NCI-H526 (cell line): ENCODE data around the gene ZNF674.
A peak's percentile ranks its signal among the peaks of the same experiment; 100 is the strongest.
"Not testable (repeated sequence)": the region's sequence is repeated elsewhere in the genome, so short reads cannot be mapped to it uniquely, and the experiment has no call there.

Experiments
- DNase-seq, 2 experiments: peaks; one replicate each; lab custom pipeline; 2025; lab: John Stamatoyannopoulos, UW

The ZNF674 gene

DNA sequence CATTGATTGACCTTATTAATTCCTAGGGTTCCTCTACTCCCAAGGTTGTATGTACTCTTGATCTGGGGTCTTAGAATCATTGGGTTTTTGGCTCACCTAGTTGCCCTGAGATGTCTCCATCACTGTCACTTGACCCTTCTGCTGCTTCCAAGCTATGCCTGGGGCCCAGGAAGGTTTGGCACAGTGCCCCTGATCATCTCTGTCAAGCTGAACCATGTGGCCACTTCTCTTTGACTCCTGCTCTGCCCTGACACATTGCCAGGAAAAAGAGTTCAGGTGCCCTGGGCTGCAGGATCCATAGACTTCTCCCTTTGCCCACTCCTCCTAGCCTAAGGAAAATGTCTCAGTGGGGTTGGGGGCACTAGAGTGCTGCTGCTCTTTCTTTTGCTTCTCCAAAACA is 24.4 kb upstream of the ZNF674 start:
- no peak for DNase-seq

DNA sequence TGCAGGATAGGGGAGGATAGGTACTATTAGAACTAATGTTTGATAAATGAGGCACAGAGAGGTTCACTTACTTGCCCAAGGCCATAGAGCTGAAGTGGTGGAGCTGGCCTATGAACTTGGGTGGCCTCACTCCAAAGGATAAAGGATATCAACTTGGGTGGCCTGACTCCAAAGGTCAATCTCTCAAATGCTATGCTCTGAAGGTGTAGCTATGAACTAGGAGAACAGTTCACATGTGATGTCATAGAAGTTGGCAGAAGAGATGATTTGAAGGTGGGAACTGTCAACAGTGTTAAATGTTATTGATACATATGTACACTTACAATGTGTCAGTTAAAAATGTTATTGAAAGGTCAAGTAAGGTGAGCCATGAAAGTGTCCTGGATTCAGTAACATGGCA is 22.2 kb upstream of the ZNF674 start:
- DNase-seq, result no peak

DNA sequence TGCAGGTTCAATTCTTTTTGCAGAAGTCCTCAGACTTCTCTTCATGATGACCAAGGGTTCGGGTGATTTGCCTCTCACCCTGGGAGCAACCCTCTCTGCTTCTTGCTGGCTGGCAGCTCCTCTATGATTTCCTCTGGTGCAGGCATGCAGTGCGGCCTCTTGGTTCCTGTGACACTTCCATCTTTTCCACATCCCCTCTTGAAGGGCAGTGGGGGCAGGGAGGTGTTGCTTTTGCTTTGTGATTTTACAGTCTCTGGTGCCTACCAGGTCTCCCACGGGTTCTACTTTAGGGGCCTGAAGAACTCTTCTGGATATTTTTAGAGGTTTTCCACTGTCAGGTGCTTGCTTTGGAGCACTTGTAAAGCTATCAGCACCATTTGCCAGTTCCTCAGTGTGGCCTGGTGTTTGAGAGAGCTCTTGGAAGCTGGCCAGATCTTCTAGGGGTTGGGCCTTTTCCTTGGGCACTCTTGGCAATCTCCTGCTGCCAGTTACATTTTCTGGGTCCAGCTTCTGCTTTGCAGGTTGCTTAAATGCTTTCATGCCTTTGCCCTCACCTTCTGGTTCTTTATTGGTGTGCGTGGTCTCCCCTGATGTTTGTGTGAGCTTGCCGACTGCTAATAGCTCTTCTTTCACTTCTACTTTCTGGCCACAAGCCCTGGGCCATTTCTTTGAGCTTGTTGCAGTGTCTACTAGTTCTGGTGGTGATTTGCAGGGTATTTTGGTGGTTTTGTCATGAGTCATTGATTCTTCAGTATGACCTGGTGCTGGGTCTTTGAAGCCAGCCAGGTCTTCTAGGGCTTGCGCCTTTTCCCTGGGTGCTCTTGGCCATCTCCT is 16.8 kb upstream of the ZNF674 start:
- DNase-seq, result no peak

DNA sequence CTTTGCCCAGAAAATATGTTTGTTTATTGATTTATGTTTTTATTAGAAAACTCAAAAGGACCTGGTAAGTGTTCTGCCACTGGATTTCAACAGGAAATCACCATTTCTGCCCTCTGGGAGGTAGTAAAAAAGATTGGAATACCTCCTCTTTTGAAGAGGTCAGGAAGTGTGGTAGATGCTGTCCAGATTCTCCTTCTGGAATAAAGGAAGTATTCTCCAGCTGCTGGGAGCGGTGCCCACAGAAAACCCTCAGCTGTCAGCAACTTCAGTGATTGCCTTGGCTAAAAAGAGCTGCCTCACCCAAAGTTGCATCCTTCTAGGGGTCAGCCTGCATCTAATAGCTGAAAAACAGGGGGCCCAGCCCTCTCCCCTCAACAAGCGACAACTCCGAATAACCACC is 13.8 kb upstream of the ZNF674 start:
- DNase-seq, result no peak

DNA sequence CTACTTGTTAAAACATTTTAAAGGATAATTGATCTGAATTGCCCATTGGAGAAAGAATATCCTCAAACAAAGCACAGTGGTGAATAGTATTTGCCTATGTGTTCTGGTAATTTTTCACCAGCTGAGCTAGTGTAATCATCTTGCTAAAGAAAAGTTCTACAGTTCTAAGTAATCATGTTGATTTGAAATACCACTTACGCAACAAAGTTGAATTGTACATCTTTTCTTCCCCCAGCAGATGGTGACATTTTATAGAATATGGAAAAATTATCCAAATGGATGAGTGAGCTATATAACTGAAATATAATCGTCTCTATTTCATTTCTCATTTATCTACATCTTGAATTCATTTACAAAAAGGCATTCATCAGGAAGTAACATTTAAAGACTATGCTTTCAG is 9.7 kb upstream of the ZNF674 start:
- peak in 1 of 2 experiments; percentile 15 for DNase-seq

DNA sequence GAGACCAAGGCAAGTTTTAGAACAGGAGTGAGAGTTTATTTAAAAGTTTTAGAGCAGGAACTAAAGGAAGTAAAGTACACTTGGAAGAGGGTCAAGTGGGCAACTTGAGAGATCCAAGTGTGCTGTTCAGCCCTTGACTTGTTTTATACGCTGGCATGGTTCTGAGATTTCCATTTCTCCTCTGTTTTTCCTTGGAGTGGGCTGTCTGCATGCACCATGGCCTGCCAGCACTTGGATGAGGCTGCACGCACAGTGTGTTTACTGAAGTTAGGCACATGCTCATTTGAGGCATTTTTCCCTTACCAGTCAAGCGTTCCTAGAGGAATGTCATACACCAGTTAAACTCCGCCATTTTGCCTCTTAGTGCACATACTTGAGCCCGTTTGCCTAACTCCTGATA is 8.7 kb upstream of the ZNF674 start:
- DNase-seq, result no peak

DNA sequence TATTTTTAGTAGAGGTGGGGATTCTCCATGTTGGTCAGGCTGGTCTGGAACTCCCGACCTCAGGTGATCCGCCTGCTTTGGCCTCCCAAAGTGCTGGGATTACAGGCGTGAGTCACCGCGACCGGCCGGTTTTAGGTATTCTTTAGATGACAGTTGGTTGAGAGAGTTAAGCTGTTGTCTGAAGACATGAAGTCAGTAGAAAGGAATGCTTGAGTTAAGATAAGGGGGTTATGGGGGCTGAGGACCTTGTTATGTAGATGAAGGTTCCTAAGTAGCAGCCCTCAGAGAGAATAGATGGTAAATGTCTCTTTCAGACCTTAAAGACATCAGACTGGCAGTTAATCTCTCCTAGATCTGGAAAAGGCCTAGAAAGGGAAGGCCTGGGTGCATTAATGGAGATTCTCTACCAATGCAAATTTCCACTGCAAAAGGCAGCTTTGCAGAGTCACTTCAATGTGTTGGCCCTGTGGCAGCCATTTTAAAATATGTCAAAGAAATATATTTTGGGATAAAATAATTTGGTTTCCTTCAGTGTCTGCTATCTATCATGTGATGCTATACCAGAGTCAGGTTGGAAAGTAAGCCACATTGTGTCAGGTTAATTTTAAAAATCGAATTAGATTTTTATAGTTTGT is 6.4 kb upstream of the ZNF674 start:
- DNase-seq, result no peak

DNA sequence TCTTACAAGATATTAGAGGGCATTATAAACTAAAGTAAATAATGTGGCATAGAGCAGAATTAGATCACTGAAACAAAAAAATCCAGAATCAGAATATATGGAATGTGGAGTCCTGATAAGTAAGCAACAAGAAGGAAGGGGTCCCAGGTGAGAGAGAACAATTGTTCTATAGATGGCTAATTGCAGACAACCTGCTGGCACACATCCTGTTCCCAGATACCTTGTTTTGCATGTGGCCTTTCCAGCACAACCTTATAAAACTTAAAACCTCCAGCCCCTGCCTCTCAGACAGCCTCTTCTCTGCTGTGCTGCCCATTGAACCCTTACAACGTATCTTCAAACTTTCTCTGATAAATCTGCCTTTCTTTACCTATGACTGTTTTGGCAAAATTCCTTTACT is 4.7 kb upstream of the ZNF674 start:
- peak in 1 of 2 experiments; percentile 16 for DNase-seq

DNA sequence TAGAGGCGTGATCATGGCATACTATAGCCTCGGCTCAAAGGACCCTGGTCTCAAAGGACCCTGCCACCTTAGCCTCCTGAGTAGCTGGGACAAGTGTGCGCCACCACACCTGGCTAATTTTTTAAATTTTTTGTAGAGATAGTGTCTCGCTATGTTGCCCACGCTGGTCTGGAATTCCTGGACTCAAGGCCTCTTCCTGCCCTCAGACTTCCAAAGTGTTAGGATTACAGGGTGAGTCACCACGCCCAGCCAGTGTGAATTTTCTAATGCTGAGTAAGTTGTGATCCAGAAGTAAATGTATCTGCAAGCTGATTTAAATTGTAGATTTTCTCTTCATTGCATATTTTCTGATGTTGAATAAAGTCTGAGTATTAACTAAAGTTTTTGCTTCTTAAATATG is 2.6 kb upstream of the ZNF674 start:
- no peak for DNase-seq

DNA sequence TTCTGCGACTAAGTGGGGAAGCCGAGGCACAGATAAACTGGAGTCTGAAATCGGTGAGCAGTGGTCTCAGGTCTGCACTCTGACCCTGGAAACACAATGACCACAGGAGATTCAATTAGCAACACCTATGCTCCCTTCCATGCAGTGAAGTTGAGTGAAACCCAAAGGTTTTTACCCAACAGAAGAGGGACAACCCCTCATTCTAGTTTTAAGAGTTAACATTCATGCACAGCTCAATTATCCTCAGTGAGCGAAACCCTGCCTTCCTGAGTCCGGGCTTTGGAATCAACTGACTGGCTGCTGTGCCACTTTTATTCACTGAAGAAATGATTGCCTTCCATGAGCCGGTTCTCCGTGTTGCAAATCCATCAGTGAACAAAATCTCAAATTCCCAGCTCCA is 694 bp downstream of the ZNF674 start:
- not testable (repeated sequence) for DNase-seq

DNA sequence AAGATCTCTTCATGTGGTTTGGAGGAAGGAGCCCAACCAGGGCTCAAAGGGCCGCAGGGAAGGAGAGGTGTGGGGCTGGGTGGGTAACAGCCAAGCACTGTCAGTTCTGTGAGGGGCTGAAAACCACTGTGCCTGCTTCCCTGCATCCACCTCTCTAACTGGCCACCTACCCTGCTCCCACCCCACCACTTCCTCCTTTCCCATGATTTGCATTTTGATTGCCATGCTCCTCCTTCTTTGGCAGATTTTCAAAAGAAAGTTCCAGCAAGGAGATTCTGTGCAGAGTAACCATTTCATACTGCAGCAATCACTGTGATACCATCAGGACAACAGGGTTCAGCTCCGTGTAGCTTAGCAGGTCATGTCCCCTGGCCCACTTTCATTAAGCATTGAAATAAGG is 1.8 kb downstream of the ZNF674 start:
- DNase-seq, result peak in 1 of 2 experiments; percentile 2

DNA sequence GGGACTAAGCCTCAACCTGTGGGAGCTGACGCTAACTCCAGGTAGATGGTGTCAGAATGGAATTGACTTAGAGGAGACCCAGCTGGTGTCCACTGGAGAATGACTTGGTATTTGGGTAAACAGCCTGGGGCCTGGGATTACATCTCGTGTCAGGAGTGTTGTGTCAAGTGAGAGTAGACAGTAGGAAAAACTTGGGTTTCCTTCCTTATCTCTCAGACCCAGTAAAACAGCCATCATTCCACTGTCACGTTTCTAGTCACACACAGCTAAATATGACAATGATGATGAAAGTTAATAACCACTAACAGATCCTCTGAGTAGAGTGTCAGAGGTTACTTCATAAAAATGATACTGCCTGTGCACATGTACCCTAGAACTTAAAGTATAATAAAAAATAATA is 13.8 kb downstream of the ZNF674 start:
- no peak for DNase-seq

DNA sequence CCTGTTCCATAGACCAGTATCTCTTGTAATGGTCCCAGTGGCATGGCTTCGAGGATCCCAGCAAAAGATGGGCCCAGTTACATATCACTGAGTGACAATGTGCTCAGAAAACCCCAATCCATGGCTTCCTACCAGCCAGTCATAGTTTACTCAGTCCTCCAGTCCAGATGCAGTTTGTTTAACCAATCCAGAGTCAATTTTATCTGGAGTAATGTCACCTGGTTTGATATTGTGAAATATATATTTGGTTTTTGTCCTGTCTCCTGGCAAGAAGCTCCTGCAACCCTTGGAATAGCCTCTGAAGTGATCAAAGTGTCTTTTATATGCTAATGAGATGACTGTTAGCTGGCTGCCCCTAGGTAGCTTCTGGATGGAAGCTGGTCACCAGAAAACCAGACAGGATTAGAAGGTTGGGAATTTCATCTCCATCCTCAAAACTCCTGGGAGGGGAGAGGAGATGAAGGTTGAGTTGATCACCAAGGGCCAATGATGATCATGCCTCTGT is 14.8 kb downstream of the ZNF674 start:
- DNase-seq, result not testable (repeated sequence)

DNA sequence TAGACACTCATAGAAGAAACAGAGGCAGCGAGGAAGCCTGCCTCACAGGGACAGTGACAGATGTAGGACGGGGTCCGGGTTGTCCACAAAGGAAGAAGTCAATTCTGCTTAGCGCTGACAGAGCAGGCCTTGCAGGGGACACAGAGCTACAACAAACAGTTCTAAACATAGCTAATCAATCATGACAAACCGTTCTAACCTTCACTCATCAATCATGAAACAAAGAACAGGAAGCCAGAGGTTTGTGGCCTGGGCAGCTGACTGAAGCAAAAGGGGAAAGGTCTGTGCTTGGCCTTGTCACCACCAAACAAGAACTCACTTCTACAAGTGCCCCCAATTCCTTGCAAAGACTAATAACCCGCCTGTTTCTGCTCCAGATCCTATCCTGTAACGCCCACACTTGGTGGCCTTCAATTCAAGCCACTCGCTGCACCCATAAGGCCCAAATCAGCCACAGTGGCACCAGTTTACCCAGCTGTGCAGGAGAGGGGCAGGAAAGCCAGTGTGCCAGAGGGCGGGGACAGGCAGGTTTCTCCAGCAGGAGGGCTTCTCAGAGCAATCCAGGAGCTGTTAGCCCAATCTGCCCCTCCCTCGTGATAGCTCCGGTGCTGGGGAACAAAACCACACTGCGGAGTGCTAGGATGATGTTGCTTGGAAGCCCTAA is 15.3 kb downstream of the ZNF674 start:
- not testable (repeated sequence) for DNase-seq

DNA sequence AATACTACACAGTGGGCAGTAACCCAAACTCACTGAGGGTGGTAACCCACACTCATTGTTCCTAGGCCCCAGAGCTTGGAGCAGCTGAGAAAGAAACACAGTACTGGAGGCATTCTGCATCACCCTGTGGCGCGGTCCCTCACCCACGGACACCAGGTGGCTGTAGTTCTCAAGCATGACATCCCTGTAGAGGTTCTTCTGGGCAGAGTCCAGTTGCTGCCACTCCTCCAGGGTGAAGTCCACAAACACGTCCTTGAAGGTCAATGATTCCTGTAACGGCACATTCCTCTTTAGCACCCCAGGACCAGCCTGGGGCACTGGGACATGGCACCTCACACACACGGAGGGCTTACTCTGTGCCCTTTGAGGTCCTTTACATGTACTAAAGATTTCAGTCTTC is 16.6 kb downstream of the ZNF674 start:
- not testable (repeated sequence) for DNase-seq

DNA sequence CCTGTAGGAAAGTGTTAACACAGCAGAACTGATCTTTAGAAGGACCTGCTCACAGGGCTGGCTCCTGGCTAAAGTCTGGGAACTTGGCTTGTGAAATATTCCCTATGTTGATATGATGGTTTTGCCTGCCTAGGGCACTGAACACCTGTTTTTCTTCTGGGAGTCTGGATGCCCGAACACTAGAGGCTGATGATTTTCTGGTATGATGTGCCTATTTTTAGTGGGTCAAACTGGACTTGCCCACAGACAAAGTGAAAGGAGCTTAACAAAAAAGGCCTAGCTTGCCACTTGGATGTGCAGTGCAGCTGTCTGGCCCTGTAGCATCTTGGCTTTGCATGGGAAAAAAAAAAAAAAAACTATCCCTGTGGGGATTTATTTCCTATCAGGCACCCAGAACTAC is 39.1 kb downstream of the ZNF674 start:
- DNase-seq, result no peak

DNA sequence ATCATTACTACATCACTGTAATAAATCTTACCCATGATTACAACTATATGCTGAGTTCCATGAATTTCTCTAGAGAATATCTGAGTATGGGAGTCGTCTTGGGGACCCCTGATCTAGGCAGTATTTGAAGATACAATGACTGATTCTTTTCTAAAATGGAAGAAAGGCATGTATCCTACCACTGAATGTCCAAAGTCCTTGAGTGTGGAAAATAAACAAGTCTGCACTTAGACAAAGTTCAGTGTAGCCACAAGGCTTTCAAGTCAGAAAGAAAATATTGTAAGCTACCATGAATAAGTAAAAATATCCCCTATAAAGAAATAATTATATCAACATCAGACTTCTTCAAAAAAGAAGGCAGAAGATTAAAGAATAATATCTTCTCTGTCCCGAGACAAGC is 42.4 kb downstream of the ZNF674 start:
- no peak for DNase-seq

DNA sequence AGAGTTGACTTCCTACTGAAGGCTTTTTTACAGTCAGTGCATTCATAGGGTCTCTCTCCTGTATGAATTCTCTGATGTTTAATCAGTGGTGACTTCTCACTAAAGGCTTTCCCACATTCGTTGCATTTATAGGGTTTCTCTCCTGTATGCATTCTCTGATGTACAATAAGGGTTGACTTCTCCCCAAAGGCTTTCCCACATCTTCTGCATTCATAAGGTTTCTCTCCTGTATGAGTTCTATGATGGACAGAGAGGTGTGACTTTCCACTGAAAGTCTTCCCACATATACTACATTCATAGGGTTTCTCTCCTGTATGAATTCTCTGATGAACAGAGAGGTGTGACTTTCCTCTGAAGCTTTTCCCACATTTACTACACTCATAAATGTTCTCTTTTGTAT is 45.2 kb downstream of the ZNF674 start:
- DNase-seq, result no peak

DNA sequence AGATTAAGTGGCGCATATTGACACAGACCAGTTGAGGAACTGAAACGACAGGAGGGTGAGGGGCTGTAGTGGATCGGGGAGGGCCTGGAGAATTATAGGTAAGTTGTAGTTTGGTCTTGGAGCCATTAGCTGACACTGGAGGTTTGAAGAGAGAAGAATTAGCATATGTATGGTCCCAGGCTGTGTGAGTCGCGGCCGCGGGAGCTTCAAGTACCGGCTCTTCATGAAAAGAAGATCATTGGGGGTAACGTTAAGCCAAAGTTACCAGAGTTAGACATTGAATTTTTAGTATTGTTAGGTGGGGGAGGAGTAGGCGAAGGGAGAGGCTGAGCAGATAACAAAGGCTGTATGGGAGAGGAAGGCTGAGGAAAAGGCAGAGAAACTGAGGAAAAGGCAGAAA is 56.5 kb downstream of the ZNF674 start:
- DNase-seq, result no peak

DNA sequence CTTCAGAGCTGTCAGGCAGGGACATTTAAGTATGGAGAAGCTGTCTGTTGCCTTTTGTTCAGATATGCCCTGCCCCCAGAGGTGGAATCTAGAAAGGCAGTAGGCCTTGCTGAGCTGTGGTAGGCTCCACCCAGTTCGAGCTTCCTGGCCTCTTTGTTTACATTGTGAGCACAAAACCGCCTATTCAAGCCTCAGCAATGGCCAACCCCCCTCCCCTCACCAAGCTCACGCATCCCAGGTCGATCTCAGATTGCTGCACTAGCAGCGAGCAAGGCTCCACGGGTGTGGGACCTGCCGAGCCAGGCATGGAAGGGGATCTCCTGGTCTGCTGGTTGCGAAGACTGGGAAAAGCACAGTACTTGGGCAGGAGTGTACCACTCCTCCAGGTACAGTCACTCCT is 59.3 kb downstream of the ZNF674 start:
- DNase-seq, result peak in 1 of 2 experiments; percentile 3

DNA sequence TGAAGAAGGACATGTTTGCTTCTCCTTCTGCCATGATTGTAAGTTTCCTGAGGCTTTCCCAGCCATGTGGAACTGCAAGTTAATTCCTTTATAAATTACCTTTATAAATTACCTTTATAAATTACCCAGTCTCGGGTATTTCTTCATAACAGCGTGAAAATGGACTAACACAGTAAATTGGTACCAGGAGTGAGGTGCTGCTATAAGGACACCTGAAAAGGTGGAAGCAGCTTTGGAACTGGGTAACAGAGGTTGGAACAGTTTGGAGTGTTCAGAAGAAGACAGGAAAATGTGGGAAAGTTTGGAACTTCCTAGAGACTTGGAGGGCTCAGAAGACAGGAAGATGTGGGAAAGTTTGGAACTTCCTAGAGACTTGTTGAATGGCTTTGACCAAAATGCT is 66.6 kb downstream of the ZNF674 start:
- DNase-seq, result not testable (repeated sequence)

DNA sequence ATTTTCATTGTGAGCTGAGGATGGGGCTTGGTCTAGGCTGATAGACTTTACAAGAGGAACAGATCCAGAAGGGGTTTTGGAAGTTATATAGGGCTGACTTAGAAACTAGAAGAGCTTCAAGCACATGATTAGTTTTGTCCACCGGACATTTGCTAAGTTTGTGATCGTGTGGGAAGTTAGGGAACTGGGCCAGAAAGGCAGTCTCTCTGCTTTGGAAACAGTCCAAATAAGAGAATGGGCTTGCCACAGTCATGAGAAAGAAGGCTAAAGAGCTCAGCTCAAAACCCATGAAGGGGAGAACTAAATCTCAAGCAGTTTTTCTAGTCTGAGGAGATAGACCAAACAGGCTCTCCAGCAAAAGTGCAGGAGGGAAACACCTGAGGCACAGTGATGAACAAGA is 67.8 kb downstream of the ZNF674 start:
- no peak for DNase-seq

DNA sequence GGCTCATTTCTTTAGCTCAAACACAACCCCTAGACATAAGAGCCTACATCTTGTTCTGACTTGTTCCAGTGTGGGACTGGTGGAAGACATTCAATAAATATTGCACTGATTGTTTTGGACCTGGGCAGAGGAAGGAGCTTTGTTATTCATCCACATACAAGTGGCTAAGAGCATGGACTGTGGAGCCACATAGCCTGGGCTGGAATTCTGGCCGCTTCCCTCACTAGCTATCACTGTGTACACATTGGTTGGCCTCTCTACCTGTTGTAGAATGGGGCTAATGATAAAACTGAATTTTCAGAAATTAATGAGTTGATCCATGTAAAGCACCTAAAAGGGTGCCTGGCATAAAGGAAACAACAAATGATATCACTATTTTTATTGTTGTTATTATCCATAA is 80.0 kb downstream of the ZNF674 start:
- no peak for DNase-seq
